ENCODE data around the gene SEC22A.
"Not testable (repeated sequence)": the region's sequence is repeated elsewhere in the genome, so short reads cannot be mapped to it uniquely, and the experiment has no call there.

The SEC22A gene

GRCh38 chr3:123202451-123202850 lies 708 bp downstream of the SEC22A start:
- peak in 1 of 2 experiments; percentile 26 for DNase-seq (ENCODE audit: low spot score in 2 of 2)
- Histone ChIP-seq H3K9me3 (no peaks in the 10 kb centered on the region), H3K36me3 (replicated peaks) (no peaks in the 10 kb centered on the region; the same call in 1 of the 2 replicates), H3K27me3 (ENCODE audit: low read depth) (no peaks in the 10 kb centered on the region), H3K4me3 (peak overlapping the region; percentile 96), H3K4me1 (peaks cover 3% of the 10 kb centered on the region; the same call in 1 of the 2 replicates)
- in situ Hi-C loops (cut with MboI; ENCODE audit: low sequenced_read_pairs), result no loop called here

- no peaks in the 10 kb centered on the region for H3K9me3 ChIP-seq
- no peaks in the 10 kb centered on the region for H3K27me3 ChIP-seq (ENCODE audit: low read depth)
- no peaks in the 10 kb centered on the region for H3K36me3 ChIP-seq (replicated peaks)
- peaks cover 17% of the 10 kb centered on the region for H3K4me1 ChIP-seq
- in situ Hi-C loops (cut with MboI; ENCODE audit: low sequenced_read_pairs), result no loop called here
- DNase-seq (ENCODE audit: low spot score in 2 of 2), result no peak
- no peak overlapping the region for H3K4me3 ChIP-seq
Measured at GRCh38 chr3:123218990-123219389, 17.2 kb downstream of the SEC22A start.

- H3K27me3 ChIP-seq (ENCODE audit: low read depth); H3K9me3 ChIP-seq; DNase-seq (ENCODE audit: low spot score in 2 of 2); in situ Hi-C loops (cut with MboI; ENCODE audit: low sequenced_read_pairs); H3K4me3 ChIP-seq: not testable (repeated sequence)
- H3K36me3 ChIP-seq (replicated peaks), result peaks cover 11% of the 10 kb centered on the region
- peaks cover 17% of the 10 kb centered on the region for H3K4me1 ChIP-seq
Measured at GRCh38 chr3:123221369-123221768, 19.6 kb downstream of the SEC22A start.

- Histone ChIP-seq H3K4me3 (no peak overlapping the region), H3K9me3 (peaks cover 7% of the 10 kb centered on the region; the same call in 1 of the 2 replicates), H3K4me1 (peaks cover 3% of the 10 kb centered on the region), H3K27me3 (ENCODE audit: low read depth) (no peaks in the 10 kb centered on the region), H3K36me3 (replicated peaks) (peaks cover 17% of the 10 kb centered on the region)
- DNase-seq (ENCODE audit: low spot score in 2 of 2), result no peak
- in situ Hi-C loops (cut with MboI; ENCODE audit: low sequenced_read_pairs), result no loop called here
Measured at GRCh38 chr3:123225016-123225415, 23.3 kb downstream of the SEC22A start.

- in situ Hi-C loops (cut with MboI; ENCODE audit: low sequenced_read_pairs), result no loop called here
- no peak for DNase-seq (ENCODE audit: low spot score in 2 of 2)
- Histone ChIP-seq H3K4me1 (no peaks in the 10 kb centered on the region), H3K36me3 (replicated peaks) (peaks cover 17% of the 10 kb centered on the region), H3K4me3 (no peak overlapping the region), H3K27me3 (ENCODE audit: low read depth) (no peaks in the 10 kb centered on the region), H3K9me3 (peaks cover 7% of the 10 kb centered on the region; the same call in 1 of the 2 replicates)
Measured at GRCh38 chr3:123226549-123226948, 24.8 kb downstream of the SEC22A start.

- DNase-seq (ENCODE audit: low spot score in 2 of 2), result no peak
Measured at GRCh38 chr3:123229145-123229544, 27.4 kb downstream of the SEC22A start.

GRCh38 chr3:123236902-123237301 lies 35.2 kb downstream of the SEC22A start:
- DNase-seq (ENCODE audit: low spot score in 2 of 2), result no peak
- no peaks in the 10 kb centered on the region for H3K4me1 ChIP-seq

More at GRCh38 chr3:123229145-123229544, 27.4 kb downstream of the SEC22A start:
- Histone ChIP-seq H3K9me3 (peaks cover 7% of the 10 kb centered on the region; the same call in 1 of the 2 replicates), H3K4me3 (no peak overlapping the region), H3K36me3 (replicated peaks) (peaks cover 17% of the 10 kb centered on the region), H3K4me1 (no peaks in the 10 kb centered on the region), H3K27me3 (ENCODE audit: low read depth) (no peaks in the 10 kb centered on the region)
- in situ Hi-C loops (cut with MboI; ENCODE audit: low sequenced_read_pairs), result no loop called here

GRCh38 chr3:123239186-123239585 lies 37.4 kb downstream of the SEC22A start:
- H3K9me3 ChIP-seq; in situ Hi-C loops (cut with MboI; ENCODE audit: low sequenced_read_pairs); H3K4me1 ChIP-seq; H3K27me3 ChIP-seq (ENCODE audit: low read depth); H3K36me3 ChIP-seq (replicated peaks); H3K4me3 ChIP-seq; DNase-seq (ENCODE audit: low spot score in 2 of 2): not testable (repeated sequence)

More at GRCh38 chr3:123236902-123237301, 35.2 kb downstream of the SEC22A start:
- H3K4me3 ChIP-seq, result no peak overlapping the region
- no peaks in the 10 kb centered on the region for H3K9me3 ChIP-seq
- H3K27me3 ChIP-seq (ENCODE audit: low read depth), result no peaks in the 10 kb centered on the region
- H3K36me3 ChIP-seq (replicated peaks), result peaks cover 4% of the 10 kb centered on the region
- in situ Hi-C loops (cut with MboI; ENCODE audit: low sequenced_read_pairs), result no loop called here

GRCh38 chr3:123239756-123240155 lies 38.0 kb downstream of the SEC22A start:
- Histone ChIP-seq H3K9me3 (no peaks in the 10 kb centered on the region), H3K4me3 (no peak overlapping the region), H3K27me3 (ENCODE audit: low read depth) (no peaks in the 10 kb centered on the region), H3K36me3 (replicated peaks) (peaks cover 4% of the 10 kb centered on the region), H3K4me1 (no peaks in the 10 kb centered on the region)
- in situ Hi-C loops (cut with MboI; ENCODE audit: low sequenced_read_pairs), result no loop called here
- DNase-seq (ENCODE audit: low spot score in 2 of 2), result no peak

- no peak overlapping the region for H3K4me3 ChIP-seq
- H3K27me3 ChIP-seq (ENCODE audit: low read depth), result no peaks in the 10 kb centered on the region
- peaks cover 4% of the 10 kb centered on the region for H3K36me3 ChIP-seq (replicated peaks)
- no peaks in the 10 kb centered on the region for H3K4me1 ChIP-seq
- H3K9me3 ChIP-seq, result no peaks in the 10 kb centered on the region
- DNase-seq (ENCODE audit: low spot score in 2 of 2), result peak in 1 of 2 experiments; percentile 10
- in situ Hi-C loops (cut with MboI; ENCODE audit: low sequenced_read_pairs), result no loop called here
Measured at GRCh38 chr3:123244128-123244527, 42.4 kb downstream of the SEC22A start.

GRCh38 chr3:123246866-123247265 lies 45.1 kb downstream of the SEC22A start:
- no peak overlapping the region for H3K4me3 ChIP-seq
- no peak for DNase-seq (ENCODE audit: low spot score in 2 of 2)
- in situ Hi-C loops (cut with MboI; ENCODE audit: low sequenced_read_pairs), result no loop called here
- no peaks in the 10 kb centered on the region for H3K4me1 ChIP-seq
- no peaks in the 10 kb centered on the region for H3K9me3 ChIP-seq
- no peaks in the 10 kb centered on the region for H3K36me3 ChIP-seq (replicated peaks)
- H3K27me3 ChIP-seq (ENCODE audit: low read depth), result no peaks in the 10 kb centered on the region

- Histone ChIP-seq H3K9me3 (no peaks in the 10 kb centered on the region), H3K4me3 (no peak overlapping the region), H3K4me1 (no peaks in the 10 kb centered on the region), H3K36me3 (replicated peaks) (no peaks in the 10 kb centered on the region), H3K27me3 (ENCODE audit: low read depth) (no peaks in the 10 kb centered on the region)
- in situ Hi-C loops (cut with MboI; ENCODE audit: low sequenced_read_pairs), result loop anchor here (25.0 kb wide), 1 partner anchor 319 kb away; no protein-coding TSS in a partner anchor
- no peak for DNase-seq (ENCODE audit: low spot score in 2 of 2)
Measured at GRCh38 chr3:123256256-123256655, 54.5 kb downstream of the SEC22A start.

- no peaks in the 10 kb centered on the region for H3K9me3 ChIP-seq
- in situ Hi-C loops (cut with MboI; ENCODE audit: low sequenced_read_pairs), result loop anchor here (25.0 kb wide), 1 partner anchor 321 kb away; no protein-coding TSS in a partner anchor
- no peak for DNase-seq (ENCODE audit: low spot score in 2 of 2)
- no peaks in the 10 kb centered on the region for H3K27me3 ChIP-seq (ENCODE audit: low read depth)
- H3K4me3 ChIP-seq, result no peak overlapping the region
- no peaks in the 10 kb centered on the region for H3K4me1 ChIP-seq
- H3K36me3 ChIP-seq (replicated peaks), result no peaks in the 10 kb centered on the region
Measured at GRCh38 chr3:123258359-123258758, 56.6 kb downstream of the SEC22A start.

- Histone ChIP-seq H3K9me3 (no peaks in the 10 kb centered on the region), H3K36me3 (replicated peaks) (no peaks in the 10 kb centered on the region), H3K27me3 (ENCODE audit: low read depth) (no peaks in the 10 kb centered on the region), H3K4me1 (no peaks in the 10 kb centered on the region), H3K4me3 (no peak overlapping the region)
- in situ Hi-C loops (cut with MboI; ENCODE audit: low sequenced_read_pairs), result loop anchor here (25.0 kb wide), 1 partner anchor 322 kb away; no protein-coding TSS in a partner anchor
- DNase-seq (ENCODE audit: low spot score in 2 of 2), result peak in 1 of 2 experiments; percentile 60
Measured at GRCh38 chr3:123258811-123259420, 57.2 kb downstream of the SEC22A start.
